AG04449 (cell line): ENCODE results near the gene CDC25B.

Source experiments
- CTCF ChIA-PET: fragments of 350-600 bp; formaldehyde crosslinking; extraction: SDS; loops from one replicate; lab custom pipeline; 2021; ENCODE audit warnings: antibody characterized with exemption; lab: Yijun Ruan, JAX
- POLR2A ChIA-PET: fragments of 400-600, 350-600 bp; formaldehyde crosslinking; extraction: SDS; loops from one replicate; lab custom pipeline; 2020; ENCODE audit warnings: antibody characterized with exemption, inconsistent platforms; lab: Yijun Ruan, JAX
- DNase-seq: peaks from one replicate; pipeline ENCODE4 v3.0.0-alpha.2; 2010; ENCODE audit warnings: low read depth, low spot score
- H3K4me3 ChIP-seq: 2 replicates; pipeline ENCODE4 v1.5.1; 2011; ENCODE audit warnings: low read depth, mild to moderate bottlenecking, control low read depth, low read length
- TF ChIP-seq, protein P1 (sequence below): IDR thresholded peaks from one replicate; pipeline ENCODE4 v1.5.1; 2011; ENCODE audit warnings: mild to moderate bottlenecking, moderate library complexity, low read length, control low read depth, inconsistent platforms; ENCODE audit not compliant: insufficient read depth; ENCODE audit errors: missing control alignments

CDC25B gene

DNA sequence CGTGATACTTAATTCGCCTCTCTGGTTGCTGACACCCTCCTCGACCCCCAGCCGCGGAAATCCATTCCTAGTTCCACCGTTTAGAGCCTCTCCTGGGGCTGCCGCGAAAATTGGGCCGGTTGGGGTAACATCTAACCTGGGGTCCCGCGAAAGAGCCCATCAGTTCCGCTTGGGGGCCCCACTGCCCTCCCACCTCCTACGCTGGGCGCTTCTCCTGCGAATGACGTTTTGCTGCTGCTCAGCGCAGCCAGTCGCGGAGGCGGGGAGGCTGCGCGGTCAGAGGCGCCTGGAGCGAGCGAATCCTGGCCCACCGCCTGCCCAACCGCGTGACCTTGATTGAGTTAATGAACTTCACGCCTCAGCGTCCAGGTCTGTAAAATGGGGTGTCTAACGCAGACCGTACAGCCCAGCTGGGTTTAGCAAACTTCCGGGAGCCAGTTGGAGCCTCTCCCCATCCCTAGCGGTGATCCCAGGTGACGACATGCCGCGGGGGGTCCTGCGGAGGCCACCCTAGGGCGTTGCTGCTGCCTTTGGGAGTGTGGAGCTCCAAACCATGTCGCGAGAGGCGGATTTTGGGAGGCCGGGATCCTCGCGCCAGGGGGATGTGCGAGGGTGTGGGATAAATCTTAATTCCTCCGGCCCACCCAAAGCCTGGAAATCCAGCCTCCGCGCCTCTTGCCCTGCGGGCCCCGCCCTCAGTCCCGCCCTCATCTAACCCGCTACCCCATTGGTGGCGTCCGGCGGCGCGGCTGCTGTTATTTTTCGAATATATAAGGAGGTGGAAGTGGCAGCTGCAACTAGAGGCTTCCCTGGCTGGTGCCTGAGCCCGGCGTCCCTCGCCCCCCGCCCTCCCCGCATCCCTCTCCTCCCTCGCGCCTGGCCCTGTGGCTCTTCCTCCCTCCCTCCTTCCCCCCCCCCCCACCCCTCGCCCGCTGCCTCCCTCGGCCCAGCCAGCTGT lies at the start of gene CDC25B:
CDC25B (plus strand) TSS at position 800 of the 958 bp plus-strand sequence. CDS start 222 bp downstream, outside the sequence.
- POLR2A ChIA-PET, result interaction anchor here (0.7 to 2.0 kb wide), 6 partner anchors 10 to 556 kb away, joined by 3 to 12 read pairs (median 4); partner anchors contain the start of gene CENPB
- DNase-seq, result no peak
- TF ChIP-seq, protein P1, sequence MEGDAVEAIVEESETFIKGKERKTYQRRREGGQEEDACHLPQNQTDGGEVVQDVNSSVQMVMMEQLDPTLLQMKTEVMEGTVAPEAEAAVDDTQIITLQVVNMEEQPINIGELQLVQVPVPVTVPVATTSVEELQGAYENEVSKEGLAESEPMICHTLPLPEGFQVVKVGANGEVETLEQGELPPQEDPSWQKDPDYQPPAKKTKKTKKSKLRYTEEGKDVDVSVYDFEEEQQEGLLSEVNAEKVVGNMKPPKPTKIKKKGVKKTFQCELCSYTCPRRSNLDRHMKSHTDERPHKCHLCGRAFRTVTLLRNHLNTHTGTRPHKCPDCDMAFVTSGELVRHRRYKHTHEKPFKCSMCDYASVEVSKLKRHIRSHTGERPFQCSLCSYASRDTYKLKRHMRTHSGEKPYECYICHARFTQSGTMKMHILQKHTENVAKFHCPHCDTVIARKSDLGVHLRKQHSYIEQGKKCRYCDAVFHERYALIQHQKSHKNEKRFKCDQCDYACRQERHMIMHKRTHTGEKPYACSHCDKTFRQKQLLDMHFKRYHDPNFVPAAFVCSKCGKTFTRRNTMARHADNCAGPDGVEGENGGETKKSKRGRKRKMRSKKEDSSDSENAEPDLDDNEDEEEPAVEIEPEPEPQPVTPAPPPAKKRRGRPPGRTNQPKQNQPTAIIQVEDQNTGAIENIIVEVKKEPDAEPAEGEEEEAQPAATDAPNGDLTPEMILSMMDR, result peak; percentile 46
- H3K4me3 ChIP-seq, result peak within 1 kb of the TSS; percentile 84
- CTCF ChIA-PET, result interaction anchor here (0.6 to 3.3 kb wide), 12 partner anchors 8 to 401 kb away, joined by 3 to 18 read pairs (median 4); partner anchors contain the start of genes AP5S1 and CENPB

DNA sequence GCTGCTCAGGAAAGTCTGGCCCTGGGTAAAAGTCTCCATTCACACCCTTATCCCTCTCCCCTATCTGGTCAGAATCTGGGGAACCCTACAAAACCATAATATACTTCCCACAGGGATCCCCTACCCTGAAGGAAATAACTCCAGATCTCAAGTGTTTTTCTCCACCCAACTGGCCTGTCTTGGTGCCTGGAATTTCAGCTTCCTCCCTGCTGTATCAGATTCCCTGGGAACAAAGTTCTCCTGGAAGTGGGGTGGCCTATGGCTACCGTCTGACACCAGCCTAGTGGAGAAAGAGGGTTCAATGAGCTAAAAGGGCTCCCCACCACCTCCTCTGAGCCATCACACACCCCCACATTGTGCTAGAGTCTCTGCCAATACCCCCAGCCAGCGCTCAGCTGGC lies 48.6 kb upstream of the CDC25B start:
- TF ChIP-seq, protein P1, result no peak
- no peak overlapping the region for H3K4me3 ChIP-seq
- ChIA-PET CTCF (interaction anchor here (1.5 to 11.2 kb wide), 3 partner anchors 10 to 345 kb away, joined by 4 to 119 read pairs (median 74); no protein-coding TSS in a partner anchor), POLR2A (no interaction called here)
- DNase-seq, result no peak

DNA sequence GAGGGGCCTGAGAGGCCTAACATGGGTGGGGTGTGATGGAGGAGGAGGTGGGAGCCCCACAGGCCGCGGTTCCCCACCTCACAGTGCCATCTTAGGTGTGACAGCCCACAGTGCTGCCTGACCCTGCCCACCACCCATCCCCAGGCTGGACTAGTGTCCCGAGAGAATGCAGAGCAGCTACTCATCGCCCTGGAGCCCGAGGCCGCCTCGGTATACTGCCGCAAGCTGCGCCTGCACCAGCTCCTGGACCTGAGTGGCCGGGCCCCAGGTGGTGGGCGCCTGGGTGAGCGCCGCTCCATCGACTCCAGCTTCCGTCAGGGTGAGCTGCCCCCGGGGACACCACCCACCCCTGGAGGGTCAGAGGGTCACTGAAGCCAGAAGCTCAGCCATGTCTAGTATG lies 48.0 kb upstream of the CDC25B start:
- ChIA-PET POLR2A (interaction anchor here (0.9 kb wide), 1 partner anchor 68 kb away, joined by 3 read pairs; no protein-coding TSS in a partner anchor), CTCF (interaction anchor here (1.5 to 11.2 kb wide), 4 partner anchors 9 to 344 kb away, joined by 4 to 119 read pairs (median 40); no protein-coding TSS in a partner anchor)
- H3K4me3 ChIP-seq, result no peak overlapping the region
- TF ChIP-seq, protein P1, result no peak
- DNase-seq, result no peak

DNA sequence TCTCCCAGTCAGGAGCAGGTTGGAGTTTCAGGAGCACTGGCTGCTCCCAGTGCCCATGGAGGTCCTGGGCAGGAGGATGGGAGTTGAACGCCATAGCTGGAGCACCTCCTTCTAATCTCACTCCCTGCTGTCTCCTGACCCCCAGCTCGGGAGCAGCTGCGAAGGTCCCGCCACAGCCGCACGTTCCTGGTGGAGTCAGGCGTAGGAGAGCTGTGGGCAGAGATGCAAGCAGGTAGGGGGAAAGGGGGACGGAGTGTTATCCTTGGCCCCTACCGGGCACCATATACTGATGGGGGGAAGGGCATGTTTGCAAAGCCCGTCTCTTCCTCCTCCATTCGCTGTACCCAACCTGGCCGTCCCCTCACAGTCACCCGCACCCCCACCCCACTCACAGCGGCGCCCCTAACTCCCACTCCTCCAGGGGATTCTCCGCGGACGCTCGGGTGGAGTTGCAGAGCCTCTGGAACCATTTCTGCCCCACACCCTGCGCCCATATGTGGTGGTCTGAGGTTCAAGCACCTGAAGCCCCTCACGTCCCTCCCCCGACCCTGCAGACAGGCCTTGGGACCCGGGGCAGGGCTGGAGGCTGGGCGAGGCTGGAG lies 46.9 kb upstream of the CDC25B start:
- TF ChIP-seq, protein P1, result no peak
- H3K4me3 ChIP-seq, result no peak overlapping the region
- POLR2A ChIA-PET, result no interaction called here
- no peak for DNase-seq
- CTCF ChIA-PET, result interaction anchor here (0.7 to 11.2 kb wide), 8 partner anchors 8 to 185 kb away, joined by 3 to 119 read pairs (median 5); partner anchors contain the start of gene AP5S1

DNA sequence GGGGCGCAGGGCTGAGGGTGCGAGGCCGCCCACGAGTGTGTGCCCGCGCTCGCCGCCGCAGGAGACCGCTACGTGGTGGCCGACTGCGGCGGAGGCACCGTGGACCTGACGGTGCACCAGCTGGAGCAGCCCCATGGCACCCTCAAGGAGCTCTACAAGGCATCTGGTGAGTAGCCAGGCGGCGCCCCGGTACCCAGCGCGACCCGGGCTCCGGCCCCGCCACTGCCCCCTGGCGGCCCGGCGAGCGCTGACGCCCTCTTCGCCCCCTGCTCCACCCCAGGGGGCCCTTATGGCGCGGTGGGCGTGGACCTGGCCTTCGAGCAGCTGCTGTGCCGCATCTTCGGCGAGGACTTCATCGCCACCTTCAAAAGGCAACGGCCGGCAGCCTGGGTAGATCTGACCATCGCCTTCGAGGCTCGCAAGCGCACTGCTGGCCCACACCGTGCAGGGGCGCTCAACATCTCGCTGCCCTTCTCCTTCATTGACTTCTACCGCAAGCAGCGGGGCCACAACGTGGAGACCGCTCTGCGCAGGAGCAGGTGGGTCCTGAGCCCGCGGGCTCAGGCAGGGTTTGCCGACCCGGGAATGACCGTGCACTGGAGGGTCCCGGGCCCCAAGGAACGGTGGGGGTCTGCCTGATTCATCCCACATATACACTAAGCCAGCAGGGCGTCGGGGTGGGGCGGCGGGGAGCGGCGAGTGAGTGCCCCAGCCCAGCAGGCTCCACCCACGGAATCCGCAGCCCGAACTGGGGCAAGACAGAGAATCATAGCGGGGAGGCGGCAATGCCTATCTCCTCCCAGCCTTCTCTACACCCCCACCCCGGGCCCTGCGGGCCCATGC lies 46.2 kb upstream of the CDC25B start:
- ChIA-PET CTCF (interaction anchor here (0.7 to 11.2 kb wide), 15 partner anchors 8 to 186 kb away, joined by 3 to 119 read pairs (median 6); partner anchors contain the start of genes ADISSP, AP5S1 and SPEF1), POLR2A (no interaction called here)
- TF ChIP-seq, protein P1, result peak; percentile 44
- H3K4me3 ChIP-seq, result no peak overlapping the region
- DNase-seq, result no peak
